Activated naive CD8-positive, alpha-beta T cell treated with anti-CD3 and anti-CD28 coated beads, Interleukin-2, amount 10 ng/mL, durations not matched to agents 7 days and 5 days (primary cell): ENCODE data around the gene SORCS3. TPM values are rescaled to one million over a fixed set of nuclear protein-coding genes. Genes with fewer than 3 reads are reported as not detected.

Source experiments
- ATAC-seq: fragments of 150-1000 bp; cut with Tn5 transposase; one replicate; pipeline ENCODE4 v1.10.0; 2021; ENCODE audit warnings: low read depth, moderate library complexity
- POLR2A ChIA-PET: fragments of 350-600 bp; sonication (Branson Sonifier 250); formaldehyde crosslinking; loops from one replicate; lab custom pipeline; 2021; ENCODE audit warnings: antibody characterized with exemption; lab: Charles Lee
- DNase-seq: peaks from one replicate; pipeline ENCODE4 v3.0.0; 2021
- H3K27ac Mint-ChIP-seq: one replicate; pipeline ENCODE4 v1.8.0; 2022; ENCODE audit warnings: mild to moderate bottlenecking, mixed read lengths
- H3K27me3 Mint-ChIP-seq: one replicate; pipeline ENCODE4 v1.8.0; 2022; ENCODE audit warnings: mild to moderate bottlenecking, moderate library complexity, mixed read lengths
- H3K36me3 Mint-ChIP-seq: one replicate; pipeline ENCODE4 v1.8.0; 2021; ENCODE audit warnings: mild to moderate bottlenecking, mixed read lengths
- H3K4me1 Mint-ChIP-seq: one replicate; pipeline ENCODE4 v1.8.0; 2021; ENCODE audit warnings: mixed read lengths
- H3K4me3 Mint-ChIP-seq: one replicate; pipeline ENCODE4 v1.8.0; 2022; ENCODE audit warnings: mild to moderate bottlenecking, moderate library complexity, mixed read lengths
- H3K9me3 Mint-ChIP-seq: one replicate; pipeline ENCODE4 v1.8.0; 2021; ENCODE audit warnings: mixed read lengths
- total RNA-seq, 2 experiments: library from RNA; stranded (reverse); gene quantifications; one replicate each; pipeline ENCODE4 v1.2.3, GENCODE V29; 2021

SORCS3 gene
- total RNA-seq, 2 experiments from 2014 or later = not detected

- DNase-seq (no peak), ATAC-seq (no peak)
- Mint-ChIP-seq H3K9me3 (no peaks in the 10 kb centered on the region), H3K27me3 (no peaks in the 10 kb centered on the region), H3K27ac (no peak overlapping the region), H3K36me3 (no peaks in the 10 kb centered on the region), H3K4me3 (no peak overlapping the region), H3K4me1 (no peaks in the 10 kb centered on the region)
- POLR2A ChIA-PET = no interaction called here
Observed at GRCh38 chr10:105085980-105086379, 444.9 kb downstream of the SORCS3 start.

- ATAC-seq = no peak
- no peaks in the 10 kb centered on the region for H3K4me1 Mint-ChIP-seq
- no peaks in the 10 kb centered on the region for H3K27me3 Mint-ChIP-seq
- POLR2A ChIA-PET = no interaction called here
- no peaks in the 10 kb centered on the region for H3K9me3 Mint-ChIP-seq
- no peaks in the 10 kb centered on the region for H3K36me3 Mint-ChIP-seq
- no peak overlapping the region for H3K27ac Mint-ChIP-seq
- no peak overlapping the region for H3K4me3 Mint-ChIP-seq
- DNase-seq = no peak
Observed at GRCh38 chr10:105094048-105094447, 453.0 kb downstream of the SORCS3 start.

- Mint-ChIP-seq H3K4me3 (no peak overlapping the region), H3K27me3 (no peaks in the 10 kb centered on the region), H3K27ac (no peak overlapping the region), H3K4me1 (no peaks in the 10 kb centered on the region), H3K36me3 (no peaks in the 10 kb centered on the region), H3K9me3 (no peaks in the 10 kb centered on the region)
- ATAC-seq (no peak), DNase-seq (no peak)
- POLR2A ChIA-PET = no interaction called here
Observed at GRCh38 chr10:105096316-105096715, 455.2 kb downstream of the SORCS3 start.

GRCh38 chr10:105102977-105103376 lies 461.9 kb downstream of the SORCS3 start:
- DNase-seq = no peak
- ATAC-seq = no peak
- Mint-ChIP-seq H3K27ac (no peak overlapping the region), H3K9me3 (no peaks in the 10 kb centered on the region), H3K27me3 (peaks cover 2% of the 10 kb centered on the region), H3K36me3 (no peaks in the 10 kb centered on the region), H3K4me3 (no peak overlapping the region), H3K4me1 (no peaks in the 10 kb centered on the region)
- POLR2A ChIA-PET = no interaction called here

GRCh38 chr10:105104297-105104696 lies 463.2 kb downstream of the SORCS3 start:
- Mint-ChIP-seq H3K4me3 (no peak overlapping the region), H3K27ac (no peak overlapping the region), H3K9me3 (no peaks in the 10 kb centered on the region), H3K4me1 (no peaks in the 10 kb centered on the region), H3K27me3 (peaks cover 2% of the 10 kb centered on the region), H3K36me3 (no peaks in the 10 kb centered on the region)
- POLR2A ChIA-PET = no interaction called here
- no peak for DNase-seq
- no peak for ATAC-seq

DNA sequence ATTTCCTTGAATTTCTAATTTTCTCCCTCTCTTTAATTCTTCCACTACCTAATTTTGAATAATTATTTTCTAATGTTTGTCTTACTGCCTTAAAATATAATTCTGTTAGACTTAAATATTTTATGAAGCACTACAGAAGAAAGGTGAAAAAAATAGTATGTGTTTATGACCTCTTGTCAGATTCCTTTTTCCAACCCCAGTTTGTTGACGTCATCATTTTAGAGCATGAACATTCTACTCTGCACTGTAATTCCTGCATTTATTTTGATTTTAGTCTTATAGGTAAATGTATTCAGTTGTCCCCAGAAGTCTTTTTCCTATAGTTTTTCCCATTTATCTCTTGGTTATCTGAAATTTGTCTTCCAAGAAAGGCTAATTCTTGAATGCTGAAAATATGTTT lies 468.1 kb downstream of the SORCS3 start:
- no peaks in the 10 kb centered on the region for H3K27me3 Mint-ChIP-seq
- no peak overlapping the region for H3K4me3 Mint-ChIP-seq
- POLR2A ChIA-PET = no interaction called here
- no peak overlapping the region for H3K27ac Mint-ChIP-seq
- H3K9me3 Mint-ChIP-seq = no peaks in the 10 kb centered on the region
- DNase-seq (no peak), ATAC-seq (no peak)
- H3K4me1 Mint-ChIP-seq = no peaks in the 10 kb centered on the region
- H3K36me3 Mint-ChIP-seq = no peaks in the 10 kb centered on the region

GRCh38 chr10:105112862-105113261 lies 471.8 kb downstream of the SORCS3 start:
- Mint-ChIP-seq H3K9me3 (no peaks in the 10 kb centered on the region), H3K36me3 (no peaks in the 10 kb centered on the region), H3K4me1 (no peaks in the 10 kb centered on the region), H3K27me3 (no peaks in the 10 kb centered on the region), H3K4me3 (no peak overlapping the region), H3K27ac (no peak overlapping the region)
- POLR2A ChIA-PET = no interaction called here
- DNase-seq = no peak
- ATAC-seq = no peak

- ATAC-seq (no peak), DNase-seq (no peak)
- H3K9me3 Mint-ChIP-seq = no peaks in the 10 kb centered on the region
- no peaks in the 10 kb centered on the region for H3K4me1 Mint-ChIP-seq
- no peaks in the 10 kb centered on the region for H3K27me3 Mint-ChIP-seq
- POLR2A ChIA-PET = no interaction called here
- no peaks in the 10 kb centered on the region for H3K36me3 Mint-ChIP-seq
- no peak overlapping the region for H3K27ac Mint-ChIP-seq
- H3K4me3 Mint-ChIP-seq = no peak overlapping the region
Observed at GRCh38 chr10:105113666-105114065, 472.6 kb downstream of the SORCS3 start.

GRCh38 chr10:105121743-105122142 lies 480.7 kb downstream of the SORCS3 start:
- H3K36me3 Mint-ChIP-seq = no peaks in the 10 kb centered on the region
- H3K9me3 Mint-ChIP-seq = no peaks in the 10 kb centered on the region
- H3K4me1 Mint-ChIP-seq = no peaks in the 10 kb centered on the region
- H3K27me3 Mint-ChIP-seq = no peaks in the 10 kb centered on the region
- DNase-seq = no peak
- POLR2A ChIA-PET = no interaction called here
- ATAC-seq = no peak
- no peak overlapping the region for H3K4me3 Mint-ChIP-seq
- no peak overlapping the region for H3K27ac Mint-ChIP-seq

DNA sequence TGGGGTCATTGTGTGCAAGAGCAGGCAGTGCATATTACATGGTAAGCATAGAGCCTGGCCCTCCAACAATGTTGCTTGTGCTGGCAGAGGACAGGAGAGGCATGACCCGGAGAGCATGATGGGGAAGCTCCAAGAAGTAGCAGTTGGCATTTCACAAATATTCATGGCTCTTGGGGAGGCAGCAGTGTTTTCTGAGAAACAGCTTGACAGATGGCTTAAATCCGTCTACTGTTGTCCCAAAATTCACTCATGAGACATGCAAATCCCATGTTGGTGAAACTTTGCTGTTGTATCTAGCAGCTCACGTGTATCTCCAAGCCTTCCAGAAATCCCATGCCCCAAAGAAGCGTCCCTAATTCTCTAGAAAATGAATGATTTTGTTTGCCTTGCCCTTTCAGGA lies 487.0 kb downstream of the SORCS3 start:
- H3K36me3 Mint-ChIP-seq = no peaks in the 10 kb centered on the region
- POLR2A ChIA-PET = no interaction called here
- H3K4me1 Mint-ChIP-seq = no peaks in the 10 kb centered on the region
- H3K4me3 Mint-ChIP-seq = no peak overlapping the region
- H3K27ac Mint-ChIP-seq = no peak overlapping the region
- DNase-seq = no peak
- H3K27me3 Mint-ChIP-seq = no peaks in the 10 kb centered on the region
- H3K9me3 Mint-ChIP-seq = no peaks in the 10 kb centered on the region
- no peak for ATAC-seq

DNA sequence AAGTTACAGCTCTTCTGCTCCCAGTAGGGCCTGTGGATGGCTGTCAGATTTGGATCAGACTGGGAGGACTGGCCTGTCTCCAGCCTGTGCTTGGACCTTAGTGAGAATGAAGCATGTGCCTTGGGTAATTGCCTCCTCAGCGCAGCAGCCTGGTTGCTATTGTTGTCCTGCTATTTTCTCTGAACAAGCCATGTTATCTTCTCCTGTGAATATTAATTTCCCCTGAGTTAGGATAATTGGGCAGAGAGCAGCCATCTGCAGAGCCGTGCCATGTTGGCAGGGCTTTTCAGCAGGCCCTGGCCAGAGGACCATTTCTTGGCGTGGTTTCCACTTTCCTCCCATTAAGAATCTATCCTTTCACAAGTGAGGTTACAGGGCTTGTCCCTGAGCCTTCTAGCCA lies 497.3 kb downstream of the SORCS3 start:
- Mint-ChIP-seq H3K36me3 (no peaks in the 10 kb centered on the region), H3K4me3 (no peak overlapping the region), H3K4me1 (no peaks in the 10 kb centered on the region), H3K27ac (no peak overlapping the region), H3K9me3 (peaks cover 2% of the 10 kb centered on the region), H3K27me3 (no peaks in the 10 kb centered on the region)
- POLR2A ChIA-PET = no interaction called here
- ATAC-seq = no peak
- DNase-seq = no peak

DNA sequence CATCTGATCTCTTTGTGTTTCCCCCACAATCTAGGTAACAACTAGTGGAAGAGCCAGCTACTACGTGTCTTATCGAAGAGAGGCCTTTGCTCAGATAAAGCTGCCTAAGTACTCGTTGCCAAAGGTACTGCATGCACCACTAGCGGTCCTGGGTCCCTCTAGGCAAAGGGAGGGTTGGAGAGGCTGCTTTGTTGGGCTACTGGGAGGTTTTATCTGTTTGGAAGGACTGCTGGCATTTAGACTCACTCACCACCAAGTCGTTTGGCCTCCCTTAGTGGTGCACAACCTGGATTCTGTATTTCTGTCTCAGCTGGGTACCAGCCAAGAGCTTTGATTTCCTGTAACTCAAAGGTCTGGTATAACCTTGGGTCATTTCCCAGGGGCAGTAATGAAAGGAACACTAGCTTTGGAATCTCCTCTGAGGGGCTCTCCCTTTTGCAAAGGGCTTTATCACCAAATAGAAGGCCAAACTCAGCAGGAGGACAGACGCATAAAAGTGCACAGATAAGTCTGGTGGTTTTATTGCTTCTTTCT lies 498.3 kb downstream of the SORCS3 start:
- no peak overlapping the region for H3K4me3 Mint-ChIP-seq
- H3K4me1 Mint-ChIP-seq = no peaks in the 10 kb centered on the region
- peaks cover 2% of the 10 kb centered on the region for H3K9me3 Mint-ChIP-seq
- DNase-seq (no peak), ATAC-seq (no peak)
- H3K36me3 Mint-ChIP-seq = no peaks in the 10 kb centered on the region
- no peak overlapping the region for H3K27ac Mint-ChIP-seq
- POLR2A ChIA-PET = no interaction called here
- peaks cover 2% of the 10 kb centered on the region for H3K27me3 Mint-ChIP-seq

DNA sequence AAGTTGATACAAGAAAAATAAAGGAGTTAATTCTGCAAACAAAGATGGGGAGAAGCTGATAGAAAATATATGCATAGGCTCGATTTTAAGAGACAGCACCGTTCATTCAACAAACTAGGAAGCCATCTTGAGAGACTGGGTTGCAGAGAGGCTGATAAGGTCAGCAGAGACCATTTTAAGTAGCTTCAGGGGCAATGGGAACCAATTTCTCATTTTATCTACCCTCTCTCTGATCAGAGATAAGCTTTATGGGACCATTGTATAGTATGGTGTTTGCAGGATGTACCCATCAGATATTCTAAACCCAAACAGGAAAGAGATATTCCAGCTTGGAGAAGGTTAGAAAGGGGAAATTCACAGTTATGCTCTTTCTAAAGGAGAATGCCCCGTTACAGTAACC lies 499.5 kb downstream of the SORCS3 start:
- Mint-ChIP-seq H3K27ac (no peak overlapping the region), H3K27me3 (peaks cover 2% of the 10 kb centered on the region)
- POLR2A ChIA-PET = no interaction called here

GRCh38 chr10:105145711-105146110 lies 504.6 kb downstream of the SORCS3 start:
- no peak overlapping the region for H3K4me3 Mint-ChIP-seq
- H3K36me3 Mint-ChIP-seq = no peaks in the 10 kb centered on the region
- DNase-seq (no peak), ATAC-seq (no peak)
- no peaks in the 10 kb centered on the region for H3K4me1 Mint-ChIP-seq
- peaks cover 2% of the 10 kb centered on the region for H3K27me3 Mint-ChIP-seq
- no peaks in the 10 kb centered on the region for H3K9me3 Mint-ChIP-seq
- POLR2A ChIA-PET = no interaction called here
- H3K27ac Mint-ChIP-seq = no peak overlapping the region

More for the DNA sequence above, 499.5 kb downstream of the SORCS3 start:
- H3K36me3 Mint-ChIP-seq = no peaks in the 10 kb centered on the region
- no peaks in the 10 kb centered on the region for H3K4me1 Mint-ChIP-seq
- DNase-seq = no peak
- peaks cover 2% of the 10 kb centered on the region for H3K9me3 Mint-ChIP-seq
- H3K4me3 Mint-ChIP-seq = no peak overlapping the region
- ATAC-seq = no peak

DNA sequence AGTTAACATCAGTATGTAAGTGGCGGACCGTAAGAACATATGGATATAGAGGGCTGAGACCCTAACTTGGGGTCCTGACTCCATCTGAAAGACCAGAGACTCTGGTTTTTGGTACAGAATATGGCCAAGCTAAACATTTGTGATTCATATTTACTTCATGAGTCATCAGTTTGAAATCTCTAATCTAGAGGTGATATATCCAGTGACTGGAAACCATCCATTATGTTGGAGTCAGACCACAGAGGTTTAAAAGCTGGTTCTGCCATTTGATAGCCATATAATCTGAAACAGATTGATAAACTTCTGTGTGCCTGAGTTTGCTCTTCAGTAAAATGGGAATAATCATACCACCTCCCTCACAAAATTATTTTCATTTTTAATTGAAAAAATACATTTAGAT lies 505.3 kb downstream of the SORCS3 start:
- ATAC-seq (no peak), DNase-seq (no peak)
- POLR2A ChIA-PET = no interaction called here
- Mint-ChIP-seq H3K9me3 (no peaks in the 10 kb centered on the region), H3K4me3 (no peak overlapping the region), H3K36me3 (no peaks in the 10 kb centered on the region), H3K4me1 (no peaks in the 10 kb centered on the region), H3K27ac (no peak overlapping the region), H3K27me3 (peaks cover 2% of the 10 kb centered on the region)
